GM10847 (cell line): ENCODE measurements around the gene POR.

Source experiments
- POLR2A ChIP-seq: IDR thresholded peaks from 2 replicates; pipeline ENCODE4 v1.6.1; 2011; ENCODE audit not compliant: insufficient read length; ENCODE audit errors: extremely low read depth

Gene POR

DNA sequence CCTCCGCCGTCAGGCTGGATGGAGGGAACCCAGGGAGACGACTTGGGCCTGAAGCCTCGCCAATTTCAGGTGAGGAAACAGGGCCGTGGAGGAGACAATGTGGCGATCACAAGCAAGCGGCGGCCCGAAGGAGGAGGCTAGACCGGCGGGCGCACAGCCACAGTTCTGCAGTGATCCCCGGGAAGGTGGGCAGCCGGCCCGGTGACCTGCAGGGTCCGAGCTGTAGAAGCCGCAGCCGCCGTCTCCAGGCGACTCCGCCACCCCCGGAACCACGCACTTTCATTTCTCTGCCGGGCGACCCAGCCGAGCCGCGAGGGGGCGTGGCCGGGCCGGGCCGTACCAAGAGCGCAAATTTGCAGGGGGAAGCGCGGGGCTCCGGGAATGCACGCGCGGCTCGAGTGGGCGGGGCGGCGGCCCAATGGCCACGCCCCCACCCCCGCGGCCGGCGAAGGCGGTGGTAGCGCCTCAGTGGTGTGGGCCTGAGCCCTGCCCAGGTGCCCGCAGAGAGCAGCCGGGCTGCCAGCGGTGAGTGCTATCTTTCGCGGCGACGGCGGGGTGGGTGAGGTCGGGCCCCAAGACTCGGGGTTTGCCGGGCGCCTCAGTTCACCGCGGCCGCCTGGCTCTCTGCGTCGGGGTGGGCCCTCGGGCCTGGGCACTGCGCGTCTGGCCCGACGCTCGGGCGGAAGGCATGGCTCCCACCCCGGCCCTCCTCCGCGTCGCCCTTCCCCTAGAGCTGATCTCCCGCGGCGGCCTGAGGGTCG lies at the start of gene POR:
TSS of gene POR (plus strand) at position 501 of the 761 bp plus-strand sequence. CDS start 38,847 bp downstream, outside the sequence.
- peak; percentile 99 for TF ChIP-seq POLR2A

DNA sequence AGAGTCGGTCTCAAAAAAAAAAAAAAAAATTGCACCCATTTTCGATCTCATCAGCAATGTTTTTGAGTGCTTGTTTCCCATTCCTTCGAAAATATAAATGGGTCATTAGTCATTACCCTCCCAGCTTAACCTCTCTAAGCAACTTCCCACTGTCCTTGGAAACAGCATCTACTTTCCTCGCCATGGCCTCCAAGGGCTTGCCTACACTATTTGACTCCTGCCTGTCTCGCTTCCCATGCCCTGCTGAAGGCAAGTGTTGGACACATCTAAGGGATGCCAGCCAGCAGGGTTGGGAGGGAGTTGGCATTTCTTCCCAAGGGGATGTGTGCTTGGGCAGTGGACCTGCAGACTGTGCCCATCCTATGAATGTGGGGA lies 48.9 kb upstream of the POR start:
- TF ChIP-seq POLR2A, result no peak

DNA sequence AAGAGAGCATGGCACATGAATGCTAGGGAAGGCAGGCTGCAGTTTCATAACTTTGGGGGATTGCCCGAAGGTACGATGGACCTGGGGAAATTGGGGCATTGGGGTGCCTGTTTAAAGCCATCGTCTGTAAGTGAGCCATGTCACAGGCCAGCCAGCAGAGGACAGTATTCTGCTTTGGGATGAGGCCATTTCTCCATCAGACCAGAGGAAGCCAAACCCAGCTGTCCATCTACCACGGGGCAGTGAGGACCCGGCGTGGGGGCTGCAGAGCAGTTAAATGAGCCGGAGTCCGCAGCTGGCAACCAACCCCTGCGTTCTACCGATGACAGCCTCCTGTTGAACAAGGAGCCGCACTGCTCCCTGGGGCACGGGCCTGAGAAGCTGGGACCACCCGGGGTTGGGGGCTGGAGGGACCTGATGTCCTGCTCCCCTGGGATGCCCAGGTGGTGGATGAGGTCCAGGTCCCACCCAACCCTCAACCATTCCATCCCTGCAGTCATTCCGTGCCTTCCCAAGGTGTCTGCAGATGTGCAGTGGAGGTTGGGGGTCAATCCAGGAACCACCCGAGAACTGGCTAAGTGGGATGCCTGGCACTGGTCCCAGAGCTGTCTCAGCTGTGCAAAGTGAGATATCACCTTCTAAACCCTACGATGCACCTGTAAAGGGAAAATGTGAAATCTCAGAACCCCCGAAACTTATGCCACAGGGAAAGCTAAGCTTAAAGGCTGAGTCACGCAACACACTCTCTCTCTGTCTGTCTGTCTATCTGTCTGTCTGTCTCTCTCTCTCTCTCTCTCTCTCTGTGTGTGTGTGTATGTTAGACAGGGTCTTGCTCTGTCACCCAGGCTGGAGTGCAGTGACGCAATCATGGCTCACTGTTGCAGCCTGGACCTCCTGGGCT lies 48.2 kb upstream of the POR start:
- no peak for TF ChIP-seq POLR2A

DNA sequence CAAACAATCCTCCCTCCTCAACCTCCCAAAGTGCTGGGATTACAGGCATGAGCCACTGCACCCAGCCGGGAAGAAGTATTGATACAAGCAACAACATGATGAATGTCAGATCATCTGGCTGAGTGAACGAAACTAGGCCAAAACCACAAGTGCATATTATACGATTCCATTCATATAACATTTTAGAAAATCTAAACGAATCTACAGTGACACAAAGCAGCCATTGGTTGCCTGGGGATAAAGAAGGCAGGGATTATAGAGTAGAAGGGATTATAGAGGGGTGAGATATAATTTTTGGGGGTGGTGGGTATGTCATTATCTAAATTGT lies 47.6 kb upstream of the POR start:
- TF ChIP-seq POLR2A, result no peak

DNA sequence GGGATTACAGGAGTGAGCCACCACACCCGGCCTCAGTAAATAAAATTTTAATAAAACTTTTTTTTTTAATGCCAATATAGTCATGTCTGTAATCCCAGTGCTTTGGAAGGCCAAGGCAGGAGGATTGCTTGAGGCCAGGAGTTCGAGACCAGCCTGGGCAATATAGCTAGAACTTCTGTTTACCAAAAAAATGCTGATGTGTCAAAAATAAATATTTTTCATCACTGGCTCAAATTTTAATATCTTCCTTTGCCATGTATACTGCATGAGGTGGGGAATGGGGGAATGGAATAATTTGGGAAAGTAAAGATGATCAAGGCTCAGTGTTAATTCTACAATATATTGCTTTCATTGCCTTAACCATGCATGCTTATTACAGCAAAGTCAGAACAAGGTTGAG lies 46.8 kb upstream of the POR start:
- TF ChIP-seq POLR2A, result no peak

DNA sequence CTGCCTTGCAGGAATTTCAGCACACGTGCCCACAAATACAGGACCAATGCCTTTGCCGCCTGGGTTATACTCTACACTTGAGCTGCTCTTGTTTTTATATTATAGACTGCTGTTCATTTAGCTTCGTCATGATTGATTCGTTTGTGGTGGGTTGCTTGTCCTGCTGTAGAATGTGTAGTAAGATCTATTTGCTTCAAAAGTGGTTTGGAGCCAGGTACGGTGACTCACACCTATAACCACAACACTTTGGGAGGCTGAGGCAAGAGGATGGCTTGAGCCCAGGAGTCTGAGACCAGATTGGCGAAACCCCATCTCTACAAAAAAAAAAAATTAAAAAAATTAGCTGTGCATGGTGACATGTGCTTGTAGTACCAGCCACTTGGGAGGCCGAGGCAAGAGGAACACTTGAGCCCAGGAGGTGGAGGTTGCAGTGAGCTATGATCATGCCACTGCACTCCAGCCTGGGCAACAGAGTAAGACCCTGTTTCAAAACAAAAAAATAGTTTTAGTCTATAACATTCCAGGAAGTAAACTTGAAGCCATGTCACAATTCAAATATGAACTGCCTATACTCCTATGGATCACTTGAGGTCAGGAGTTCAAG lies 45.1 kb upstream of the POR start:
- TF ChIP-seq POLR2A, result no peak

DNA sequence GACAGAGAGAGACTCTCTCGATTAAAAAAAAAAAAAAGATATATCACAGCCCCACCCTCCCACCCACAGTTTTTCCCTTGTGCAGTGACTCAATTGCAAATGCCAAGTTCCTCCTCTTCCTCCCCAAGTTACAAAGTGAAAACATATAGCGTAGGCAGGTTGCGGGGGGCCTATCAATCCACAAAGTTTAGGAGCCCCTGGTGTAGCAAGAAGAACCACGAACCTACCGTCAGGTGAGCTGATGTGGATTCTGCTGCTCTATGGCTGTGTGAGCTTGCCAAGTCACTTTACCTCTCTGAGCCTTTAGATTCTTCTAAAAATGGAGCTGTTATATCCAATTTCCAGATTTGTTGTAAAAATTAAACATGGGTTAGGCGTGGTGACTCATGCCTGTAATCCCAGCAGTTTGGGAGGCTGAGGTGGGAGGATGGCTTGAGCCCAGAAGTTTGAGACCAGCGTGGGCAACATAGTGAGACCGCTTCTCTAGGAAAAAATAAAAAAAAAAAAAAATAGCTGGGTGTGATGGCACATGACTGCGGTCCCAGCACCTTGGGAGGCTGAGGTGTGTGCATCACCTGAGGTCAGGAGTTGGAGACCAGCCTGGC lies 44.3 kb upstream of the POR start:
- no peak for TF ChIP-seq POLR2A

DNA sequence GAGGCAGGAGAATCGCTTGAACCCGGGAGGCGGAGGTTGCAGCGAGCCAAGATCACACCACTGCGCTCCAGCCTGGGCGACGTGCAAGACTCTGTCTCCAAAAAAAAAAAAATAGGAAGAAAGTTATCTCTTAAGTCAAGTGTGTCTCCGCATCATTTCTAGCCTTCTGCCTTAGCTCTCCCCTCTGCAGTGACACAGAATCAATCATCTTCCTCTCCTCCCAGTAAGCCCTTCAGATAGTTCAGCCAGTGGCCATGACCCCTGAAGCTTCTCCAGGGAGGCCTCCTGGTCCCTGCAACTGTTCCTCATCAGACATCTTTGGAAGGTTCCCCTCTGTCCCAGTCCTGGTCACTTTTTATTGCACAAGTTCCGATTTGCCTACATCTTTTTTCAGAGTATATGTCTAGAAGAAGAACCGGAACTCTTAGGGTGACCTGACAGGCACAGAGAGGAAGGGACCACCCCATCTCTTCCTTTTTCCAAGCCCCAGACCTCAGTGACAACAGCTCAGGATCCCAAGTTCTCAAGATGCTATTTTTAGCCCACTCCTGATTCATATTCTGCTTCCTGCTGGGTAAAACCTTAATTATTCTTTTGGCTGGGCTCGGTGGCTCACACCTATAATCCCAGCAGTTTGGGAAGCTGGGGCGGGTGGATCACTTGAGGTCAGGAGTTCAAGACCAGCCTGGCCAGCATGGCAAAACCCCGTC lies 42.7 kb upstream of the POR start:
- no peak for TF ChIP-seq POLR2A

DNA sequence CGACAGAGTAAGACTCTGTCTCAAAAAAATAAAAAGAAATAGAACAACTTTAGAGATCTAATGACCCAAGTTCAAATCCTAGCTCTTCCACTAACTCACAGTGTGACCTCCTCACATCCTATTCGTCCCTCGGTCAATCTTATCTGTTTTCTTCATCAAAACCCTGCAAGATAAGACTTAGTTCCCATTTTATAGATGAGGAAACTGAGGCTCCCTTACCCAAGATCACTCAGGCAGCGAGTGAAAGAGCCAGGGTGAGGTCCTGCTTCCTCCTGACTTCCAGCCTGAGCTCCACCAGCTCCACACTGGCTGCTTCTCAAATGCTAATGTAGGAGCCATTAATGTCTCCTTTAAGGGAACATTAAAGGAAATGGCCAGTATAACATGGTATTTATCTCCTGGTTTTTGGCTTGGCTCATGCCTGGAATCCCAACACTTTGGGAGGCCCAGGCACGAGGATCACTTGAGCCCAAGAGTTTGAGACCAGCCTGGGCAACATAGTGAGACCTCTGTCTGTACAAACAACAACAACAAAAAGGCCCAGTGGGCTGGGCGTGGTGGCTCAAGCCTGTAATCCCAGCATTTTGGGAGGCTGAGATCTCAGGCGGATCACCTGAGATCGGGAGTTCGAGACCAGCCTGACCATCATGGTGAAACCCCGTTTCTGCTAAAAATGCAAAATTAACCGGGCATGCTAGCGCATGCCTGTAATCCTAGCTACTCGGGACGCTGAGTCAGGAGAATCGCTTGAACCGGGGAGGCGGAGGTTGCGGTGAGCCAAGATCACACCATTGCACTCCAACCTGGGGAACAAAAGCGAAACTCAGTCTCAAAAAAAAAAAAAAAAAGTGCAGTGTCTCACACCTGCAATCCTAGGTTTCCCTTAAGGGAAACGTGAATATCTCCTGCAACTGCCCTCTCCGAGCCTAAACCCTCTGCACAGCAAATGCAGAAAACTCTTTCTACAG lies 39.6 kb upstream of the POR start:
- no peak for TF ChIP-seq POLR2A

DNA sequence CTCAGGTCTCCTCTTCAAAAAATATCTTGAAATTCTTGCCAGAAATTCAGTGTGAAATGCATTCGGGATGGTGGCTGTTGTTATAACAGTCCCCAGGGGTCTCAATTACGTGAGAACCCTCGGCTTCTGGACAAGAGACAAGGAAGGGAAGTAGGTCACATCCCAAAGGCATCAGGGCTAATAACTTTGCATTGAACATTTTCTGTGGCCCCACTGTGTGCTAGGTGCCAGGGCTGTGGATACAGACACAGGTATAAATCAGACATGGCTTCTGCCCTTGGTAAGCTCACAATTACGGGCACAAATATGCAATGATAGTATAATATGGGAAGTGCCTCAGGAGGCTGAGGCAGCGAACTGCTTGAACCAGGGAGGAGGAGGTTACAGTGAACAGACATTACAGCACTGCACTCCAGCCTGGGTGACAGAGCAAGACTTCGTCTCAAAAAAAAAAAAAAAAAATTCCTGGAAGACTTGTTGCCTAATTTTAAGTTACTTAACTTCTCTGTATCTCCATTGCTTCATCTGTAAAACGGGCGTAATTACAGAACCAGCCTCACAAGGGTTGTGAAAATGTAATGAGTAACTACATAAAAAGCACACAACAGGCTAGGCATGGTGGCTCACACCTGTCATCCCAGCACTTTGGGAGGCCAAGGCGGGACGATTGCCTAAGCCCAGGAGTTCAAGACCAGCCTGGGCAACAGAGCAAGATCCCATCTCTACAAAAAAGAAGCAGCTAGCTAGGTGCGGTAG lies 38.7 kb upstream of the POR start:
- no peak for TF ChIP-seq POLR2A

DNA sequence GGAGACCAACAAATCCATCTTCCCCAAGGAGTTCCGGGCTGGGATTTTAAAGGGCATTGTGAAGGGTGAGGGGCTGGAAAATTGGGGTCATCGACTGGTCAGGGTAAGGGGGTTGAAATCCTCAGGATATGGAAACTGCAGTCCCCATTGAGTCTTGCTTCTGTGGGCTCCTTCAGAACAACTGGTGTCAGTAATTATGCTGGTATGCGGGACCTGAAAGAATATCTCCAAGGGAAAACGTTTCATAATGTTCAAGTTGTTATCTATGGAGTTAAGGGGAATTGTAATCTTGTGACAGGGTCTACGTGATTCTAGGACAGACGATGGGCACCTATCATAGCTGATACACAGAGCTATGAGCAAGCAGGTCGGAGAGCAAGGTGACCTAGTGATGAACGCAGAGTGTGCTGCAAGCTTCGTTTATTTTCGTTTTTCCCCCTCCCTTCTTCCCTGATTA lies 36.6 kb upstream of the POR start:
- TF ChIP-seq POLR2A, result no peak

DNA sequence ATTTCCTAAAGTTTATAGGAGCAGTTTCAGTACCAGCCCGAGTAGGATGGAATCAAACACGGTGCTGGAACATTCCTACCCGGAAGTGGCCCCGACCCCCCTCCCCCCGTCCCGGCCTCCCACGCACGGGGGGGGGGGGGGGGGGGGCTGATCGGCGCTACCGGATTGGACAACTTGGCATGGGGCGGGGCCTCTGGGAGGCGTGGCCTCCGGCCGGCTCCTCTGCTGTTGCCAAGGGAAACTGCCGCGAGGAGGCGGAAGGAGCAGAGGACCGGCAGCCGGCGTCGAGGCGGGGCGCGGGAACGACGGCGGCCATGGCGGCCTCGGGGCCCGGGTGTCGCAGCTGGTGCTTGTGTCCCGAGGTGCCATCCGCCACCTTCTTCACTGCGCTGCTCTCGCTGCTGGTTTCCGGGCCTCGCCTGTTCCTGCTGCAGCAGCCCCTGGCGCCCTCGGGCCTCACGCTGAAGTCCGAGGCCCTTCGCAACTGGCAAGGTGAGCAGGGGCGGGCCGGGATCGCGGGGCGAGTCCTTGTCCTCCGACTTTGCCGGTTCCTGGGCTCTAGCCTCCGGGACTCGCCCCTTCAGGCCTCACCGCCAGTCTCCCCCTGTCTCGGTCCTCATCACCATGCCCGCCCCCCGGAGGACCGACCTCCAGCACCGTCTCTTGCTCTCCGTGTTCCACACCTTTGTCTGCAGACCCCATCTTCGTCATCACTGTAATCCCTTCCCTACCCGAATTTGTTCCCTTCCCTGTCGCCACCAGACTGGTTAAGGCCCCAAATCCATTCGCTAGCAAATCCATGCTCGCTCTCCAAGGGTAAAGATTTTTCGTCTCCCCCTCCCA lies 36.0 kb upstream of the POR start, which contains the start of gene RHBDD2:
TSS of gene RHBDD2 (plus strand) at position 266 of the 843 bp plus-strand sequence. CDS start at position 315, 49 bp downstream.
- peak; percentile 82 for TF ChIP-seq POLR2A

DNA sequence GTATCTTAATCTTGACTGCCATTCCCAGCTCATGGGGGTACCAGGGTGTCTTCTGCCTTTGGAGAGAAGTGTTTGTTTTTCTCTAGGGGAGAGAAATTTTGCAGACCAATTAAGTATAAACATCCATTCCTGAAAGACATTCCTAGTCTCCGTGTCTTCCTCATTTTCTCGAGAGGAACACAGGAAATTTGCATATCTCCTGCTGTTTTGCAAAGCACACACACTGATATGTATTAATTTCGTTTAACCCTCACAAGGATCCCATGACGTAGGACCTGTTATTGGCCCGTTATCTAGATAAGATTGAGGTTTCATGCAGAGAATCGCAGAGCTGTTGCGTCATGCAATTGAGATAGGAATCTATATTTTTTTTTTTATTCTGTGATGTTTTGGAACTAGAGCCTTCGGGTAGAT lies 35.2 kb upstream of the POR start:
- TF ChIP-seq POLR2A, result no peak
